GM23338 (cell line): ENCODE results near the gene RFWD3.

Experiments
- CREB1 ChIP-seq: fragments of 250-450 bp; sonication (Bioruptor Pico); IDR thresholded peaks from 2 replicates; pipeline ENCODE4 v1.5.0; 2020; ENCODE audit warnings: low read depth, mild to moderate bottlenecking, moderate library complexity
- EZH2 ChIP-seq: fragments of 200-600 bp; sonication (generic); IDR thresholded peaks from one replicate; pipeline ENCODE4 v1.8.0; 2017; ENCODE audit warnings: antibody characterized with exemption, mild to moderate bottlenecking, low read depth; ENCODE audit not compliant: unreplicated experiment
- JUNB ChIP-seq: IDR thresholded peaks from one replicate; pipeline ENCODE4 v1.6.1; 2016; ENCODE audit warnings: antibody characterized with exemption; ENCODE audit not compliant: unreplicated experiment
- POLR2AphosphoS5 ChIP-seq: IDR thresholded peaks from 2 replicates; pipeline ENCODE4 v1.6.1; 2016; ENCODE audit warnings: antibody characterized with exemption, low read depth
- ZNF114 ChIP-seq: fragments of 250-450 bp; sonication (Bioruptor Pico); IDR thresholded peaks from 2 replicates; pipeline ENCODE4 v1.5.0; 2020; ENCODE audit warnings: mild to moderate bottlenecking, moderate library complexity
- TF ChIP-seq, protein P1 (sequence below), 2 experiments: fragments of 200-600 bp in 1 of 2; sonication (generic) in 1 of 2; conservative IDR thresholded peaks; 2 replicates each; pipeline versions ENCODE4 v1.5.1 to v1.6.1; 2016 to 2017; ENCODE audit warnings: antibody characterized with exemption in 2 of 2, low read depth in 2 of 2, mild to moderate bottlenecking in 2 of 2, moderate library complexity in 1 of 2
- TF ChIP-seq, protein P2 (sequence below): IDR thresholded peaks from one replicate; pipeline ENCODE4 v1.6.1; 2018; ENCODE audit warnings: antibody characterized with exemption; ENCODE audit not compliant: unreplicated experiment
- TF ChIP-seq, protein P3 (sequence below): IDR thresholded peaks from 2 replicates; pipeline ENCODE4 v1.6.1; 2016; ENCODE audit warnings: antibody characterized with exemption

DNA sequence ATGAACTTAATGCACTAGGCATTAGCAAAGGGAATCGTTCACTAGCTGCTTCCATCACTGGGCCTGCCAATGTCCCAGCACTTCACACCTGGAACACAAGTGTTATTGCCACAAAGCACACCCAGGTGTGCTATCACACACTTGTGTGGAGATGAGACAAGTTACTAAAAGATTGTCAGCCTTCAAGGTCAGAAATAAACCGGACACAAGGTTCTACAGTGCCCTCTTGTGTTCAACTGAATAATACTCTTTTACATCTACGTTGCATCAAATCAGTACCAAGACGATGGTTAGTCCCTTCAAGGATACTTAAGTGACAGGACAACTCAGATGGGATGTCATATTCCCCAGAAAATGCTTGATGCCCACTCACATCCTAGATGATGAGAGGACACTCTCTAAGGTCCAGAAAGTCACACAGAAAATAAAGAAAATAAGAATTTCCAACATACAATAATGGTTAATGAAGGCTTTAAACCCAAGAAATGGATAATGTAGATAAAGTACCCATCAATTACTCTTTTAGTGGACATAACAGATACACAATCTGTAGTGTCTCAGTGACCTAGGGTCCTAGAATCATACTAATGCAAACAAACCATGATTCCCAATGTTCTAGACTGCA is 43.4 kb downstream of the RFWD3 start:
- TF ChIP-seq, protein P1, sequence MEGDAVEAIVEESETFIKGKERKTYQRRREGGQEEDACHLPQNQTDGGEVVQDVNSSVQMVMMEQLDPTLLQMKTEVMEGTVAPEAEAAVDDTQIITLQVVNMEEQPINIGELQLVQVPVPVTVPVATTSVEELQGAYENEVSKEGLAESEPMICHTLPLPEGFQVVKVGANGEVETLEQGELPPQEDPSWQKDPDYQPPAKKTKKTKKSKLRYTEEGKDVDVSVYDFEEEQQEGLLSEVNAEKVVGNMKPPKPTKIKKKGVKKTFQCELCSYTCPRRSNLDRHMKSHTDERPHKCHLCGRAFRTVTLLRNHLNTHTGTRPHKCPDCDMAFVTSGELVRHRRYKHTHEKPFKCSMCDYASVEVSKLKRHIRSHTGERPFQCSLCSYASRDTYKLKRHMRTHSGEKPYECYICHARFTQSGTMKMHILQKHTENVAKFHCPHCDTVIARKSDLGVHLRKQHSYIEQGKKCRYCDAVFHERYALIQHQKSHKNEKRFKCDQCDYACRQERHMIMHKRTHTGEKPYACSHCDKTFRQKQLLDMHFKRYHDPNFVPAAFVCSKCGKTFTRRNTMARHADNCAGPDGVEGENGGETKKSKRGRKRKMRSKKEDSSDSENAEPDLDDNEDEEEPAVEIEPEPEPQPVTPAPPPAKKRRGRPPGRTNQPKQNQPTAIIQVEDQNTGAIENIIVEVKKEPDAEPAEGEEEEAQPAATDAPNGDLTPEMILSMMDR (conservative IDR thresholded peaks at IDR 0.05; ENCODE audit: low read depth in 2 of 2) = peak; percentile 72 to 73
- TF ChIP-seq EZH2 (no peak), CREB1 (CRISPR knock-in tag) (no peak), JUNB (no peak), POLR2AphosphoS5 (no peak), ZNF114 (CRISPR knock-in tag) (no peak)
- TF ChIP-seq, protein P2, sequence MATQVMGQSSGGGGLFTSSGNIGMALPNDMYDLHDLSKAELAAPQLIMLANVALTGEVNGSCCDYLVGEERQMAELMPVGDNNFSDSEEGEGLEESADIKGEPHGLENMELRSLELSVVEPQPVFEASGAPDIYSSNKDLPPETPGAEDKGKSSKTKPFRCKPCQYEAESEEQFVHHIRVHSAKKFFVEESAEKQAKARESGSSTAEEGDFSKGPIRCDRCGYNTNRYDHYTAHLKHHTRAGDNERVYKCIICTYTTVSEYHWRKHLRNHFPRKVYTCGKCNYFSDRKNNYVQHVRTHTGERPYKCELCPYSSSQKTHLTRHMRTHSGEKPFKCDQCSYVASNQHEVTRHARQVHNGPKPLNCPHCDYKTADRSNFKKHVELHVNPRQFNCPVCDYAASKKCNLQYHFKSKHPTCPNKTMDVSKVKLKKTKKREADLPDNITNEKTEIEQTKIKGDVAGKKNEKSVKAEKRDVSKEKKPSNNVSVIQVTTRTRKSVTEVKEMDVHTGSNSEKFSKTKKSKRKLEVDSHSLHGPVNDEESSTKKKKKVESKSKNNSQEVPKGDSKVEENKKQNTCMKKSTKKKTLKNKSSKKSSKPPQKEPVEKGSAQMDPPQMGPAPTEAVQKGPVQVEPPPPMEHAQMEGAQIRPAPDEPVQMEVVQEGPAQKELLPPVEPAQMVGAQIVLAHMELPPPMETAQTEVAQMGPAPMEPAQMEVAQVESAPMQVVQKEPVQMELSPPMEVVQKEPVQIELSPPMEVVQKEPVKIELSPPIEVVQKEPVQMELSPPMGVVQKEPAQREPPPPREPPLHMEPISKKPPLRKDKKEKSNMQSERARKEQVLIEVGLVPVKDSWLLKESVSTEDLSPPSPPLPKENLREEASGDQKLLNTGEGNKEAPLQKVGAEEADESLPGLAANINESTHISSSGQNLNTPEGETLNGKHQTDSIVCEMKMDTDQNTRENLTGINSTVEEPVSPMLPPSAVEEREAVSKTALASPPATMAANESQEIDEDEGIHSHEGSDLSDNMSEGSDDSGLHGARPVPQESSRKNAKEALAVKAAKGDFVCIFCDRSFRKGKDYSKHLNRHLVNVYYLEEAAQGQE = no peak
- TF ChIP-seq, protein P3, sequence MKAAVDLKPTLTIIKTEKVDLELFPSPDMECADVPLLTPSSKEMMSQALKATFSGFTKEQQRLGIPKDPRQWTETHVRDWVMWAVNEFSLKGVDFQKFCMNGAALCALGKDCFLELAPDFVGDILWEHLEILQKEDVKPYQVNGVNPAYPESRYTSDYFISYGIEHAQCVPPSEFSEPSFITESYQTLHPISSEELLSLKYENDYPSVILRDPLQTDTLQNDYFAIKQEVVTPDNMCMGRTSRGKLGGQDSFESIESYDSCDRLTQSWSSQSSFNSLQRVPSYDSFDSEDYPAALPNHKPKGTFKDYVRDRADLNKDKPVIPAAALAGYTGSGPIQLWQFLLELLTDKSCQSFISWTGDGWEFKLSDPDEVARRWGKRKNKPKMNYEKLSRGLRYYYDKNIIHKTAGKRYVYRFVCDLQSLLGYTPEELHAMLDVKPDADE = no peak
